Measurements from ENCODE around the gene SORCS2.

SORCS2 gene

GRCh38 chr4:7762376-7763030 is 570.2 kb downstream of the SORCS2 start:
- DNase-seq, result no peak

DNA sequence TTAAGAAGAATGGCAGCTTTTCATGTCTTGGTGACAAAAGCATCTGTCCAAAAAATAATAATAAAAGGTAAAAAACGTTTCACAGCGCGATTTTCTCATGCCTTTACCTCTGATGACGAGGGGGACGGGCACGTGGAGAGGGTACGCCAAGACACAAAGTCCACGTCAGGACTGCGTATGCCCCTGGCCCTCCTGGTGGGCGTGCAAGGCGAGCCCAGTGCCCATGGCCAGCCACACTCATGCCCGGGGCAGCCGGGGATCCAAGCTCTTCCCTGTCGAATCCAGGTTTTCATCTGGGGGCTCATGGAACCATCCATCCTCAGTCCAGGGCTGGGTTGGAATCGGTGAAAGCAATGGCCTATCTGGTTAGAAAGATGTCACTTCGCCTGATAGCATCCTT is 570.8 kb downstream of the SORCS2 start:
- no peak for DNase-seq

GRCh38 chr4:7763788-7764187 is 571.5 kb downstream of the SORCS2 start:
- no peak for DNase-seq

DNA sequence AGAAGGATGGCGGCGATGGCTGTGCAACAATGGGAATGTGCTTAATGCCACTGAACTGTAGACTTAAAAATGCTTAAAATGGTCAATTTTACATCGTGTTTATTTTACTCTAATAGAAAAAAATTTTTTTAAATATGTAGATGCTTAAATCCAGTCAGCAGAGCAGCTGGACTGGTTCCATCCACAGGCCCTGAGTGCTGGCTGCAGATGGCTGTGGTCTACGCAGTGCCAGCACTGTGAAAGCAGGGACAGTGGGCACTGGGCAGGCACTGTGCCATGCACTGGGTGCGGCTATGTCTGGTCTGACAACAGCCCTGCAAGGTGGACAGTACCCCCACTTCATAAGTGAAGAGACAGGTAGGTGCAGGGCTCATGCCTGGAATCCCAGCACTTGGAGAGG is 572.1 kb downstream of the SORCS2 start:
- no peak for DNase-seq

- DNase-seq, result no peak
Observed at GRCh38 chr4:7765666-7766065, 573.3 kb downstream of the SORCS2 start.

- DNase-seq, result no peak
Observed at GRCh38 chr4:7766086-7766485, 573.7 kb downstream of the SORCS2 start.

DNA sequence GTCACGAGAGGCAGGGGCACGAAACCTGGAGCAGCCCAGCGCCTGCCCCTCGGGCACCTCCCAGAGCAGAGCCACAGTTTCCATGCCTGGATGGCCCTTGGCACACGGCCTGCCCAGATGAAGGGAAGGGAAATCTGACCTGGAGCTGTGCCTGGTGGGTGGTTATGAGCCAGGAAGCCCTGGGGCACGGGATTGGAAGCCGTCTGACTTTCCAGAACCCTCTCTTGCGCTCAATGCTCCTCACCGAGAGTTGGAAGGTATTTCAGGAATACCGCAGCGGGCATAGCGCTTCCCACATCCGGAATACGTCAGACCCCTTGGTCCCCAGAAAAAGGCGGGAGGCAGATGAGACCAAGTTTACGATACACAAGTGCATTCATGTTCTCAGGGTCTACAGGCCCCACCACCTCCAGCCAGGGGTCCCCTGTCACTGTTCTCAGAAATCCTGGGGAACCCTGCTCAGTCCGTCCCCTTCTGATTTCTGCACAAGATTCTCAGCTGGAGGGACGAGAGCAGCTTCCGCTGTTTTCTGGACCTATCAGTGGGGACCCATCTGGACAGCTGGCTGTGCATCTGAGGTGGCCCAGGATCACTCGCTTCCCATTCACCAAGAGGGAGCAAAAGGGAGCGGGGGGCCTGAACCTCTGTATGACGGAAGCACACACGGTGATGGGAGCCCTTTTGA is 574.5 kb downstream of the SORCS2 start:
- DNase-seq, result no peak

DNA sequence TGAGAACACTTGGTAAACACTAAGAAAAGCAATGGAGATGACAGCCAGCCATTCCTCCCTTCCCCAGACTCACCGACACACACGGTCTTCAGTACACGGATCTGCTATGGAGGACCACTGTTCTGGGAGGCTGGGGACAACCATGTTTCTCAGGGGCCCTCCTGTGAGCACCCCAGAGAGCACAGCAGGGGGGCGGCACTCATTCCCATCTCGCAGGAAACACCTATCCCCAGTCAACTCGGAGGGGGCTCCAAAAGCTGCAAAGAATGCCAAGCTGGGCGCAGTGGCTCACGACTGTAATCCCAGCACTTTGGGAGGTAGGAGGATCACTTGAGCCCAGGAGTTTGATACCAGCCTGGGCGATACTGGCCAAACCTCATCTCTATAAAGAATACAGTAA is 575.2 kb downstream of the SORCS2 start:
- DNase-seq, result no peak

GRCh38 chr4:7767966-7768365 is 575.6 kb downstream of the SORCS2 start:
- DNase-seq, result no peak

- DNase-seq, result no peak
Observed at GRCh38 chr4:7768736-7769135, 576.4 kb downstream of the SORCS2 start.

DNA sequence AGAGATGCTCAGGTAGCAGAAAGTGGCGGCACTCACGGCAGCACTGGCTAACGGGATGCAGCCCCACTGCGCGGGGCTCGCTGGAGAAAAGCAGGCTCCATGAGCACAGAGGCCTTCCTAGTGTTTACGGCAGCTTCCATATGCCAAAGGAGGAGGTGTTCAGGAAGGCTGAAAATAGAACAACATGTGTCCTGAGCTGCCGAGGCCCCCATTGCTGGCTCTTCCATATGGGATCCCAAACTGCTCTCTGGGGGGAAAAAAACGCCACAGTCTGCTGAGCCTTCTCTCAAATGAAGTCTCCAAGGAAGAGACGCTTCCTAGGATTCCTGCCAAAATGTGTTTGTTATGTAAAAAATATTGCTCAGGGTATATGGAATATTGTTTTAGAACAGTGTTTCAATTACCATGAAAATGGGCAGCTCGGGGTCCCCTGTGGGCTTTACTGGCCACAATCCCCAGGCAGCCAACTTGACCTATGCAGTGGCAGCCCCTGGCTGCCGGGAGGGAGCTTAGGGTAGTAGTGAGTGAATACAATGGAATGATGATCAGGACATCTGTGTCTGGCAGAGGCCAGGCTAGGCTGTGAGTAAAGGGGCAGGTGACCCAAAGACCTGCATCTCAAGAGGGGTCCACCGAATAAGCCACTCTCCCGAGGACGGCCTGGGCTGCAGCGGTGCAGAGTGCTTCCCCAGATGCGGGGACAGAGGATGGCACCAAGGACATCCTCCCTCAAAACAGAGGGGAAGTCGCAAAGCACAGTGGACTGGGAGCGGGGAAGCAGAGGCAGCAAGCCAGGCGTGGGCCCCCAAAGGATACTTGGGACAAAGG is 577.3 kb downstream of the SORCS2 start:
- DNase-seq, result peak in 14 of 58 donors; percentile 25 to 64 (median 42)

GRCh38 chr4:7770224-7771050 is 578.1 kb downstream of the SORCS2 start:
- no peak for DNase-seq

GRCh38 chr4:7771056-7771455 is 578.7 kb downstream of the SORCS2 start:
- peak in 2 of 58 donors; percentile 33 to 48 for DNase-seq

DNA sequence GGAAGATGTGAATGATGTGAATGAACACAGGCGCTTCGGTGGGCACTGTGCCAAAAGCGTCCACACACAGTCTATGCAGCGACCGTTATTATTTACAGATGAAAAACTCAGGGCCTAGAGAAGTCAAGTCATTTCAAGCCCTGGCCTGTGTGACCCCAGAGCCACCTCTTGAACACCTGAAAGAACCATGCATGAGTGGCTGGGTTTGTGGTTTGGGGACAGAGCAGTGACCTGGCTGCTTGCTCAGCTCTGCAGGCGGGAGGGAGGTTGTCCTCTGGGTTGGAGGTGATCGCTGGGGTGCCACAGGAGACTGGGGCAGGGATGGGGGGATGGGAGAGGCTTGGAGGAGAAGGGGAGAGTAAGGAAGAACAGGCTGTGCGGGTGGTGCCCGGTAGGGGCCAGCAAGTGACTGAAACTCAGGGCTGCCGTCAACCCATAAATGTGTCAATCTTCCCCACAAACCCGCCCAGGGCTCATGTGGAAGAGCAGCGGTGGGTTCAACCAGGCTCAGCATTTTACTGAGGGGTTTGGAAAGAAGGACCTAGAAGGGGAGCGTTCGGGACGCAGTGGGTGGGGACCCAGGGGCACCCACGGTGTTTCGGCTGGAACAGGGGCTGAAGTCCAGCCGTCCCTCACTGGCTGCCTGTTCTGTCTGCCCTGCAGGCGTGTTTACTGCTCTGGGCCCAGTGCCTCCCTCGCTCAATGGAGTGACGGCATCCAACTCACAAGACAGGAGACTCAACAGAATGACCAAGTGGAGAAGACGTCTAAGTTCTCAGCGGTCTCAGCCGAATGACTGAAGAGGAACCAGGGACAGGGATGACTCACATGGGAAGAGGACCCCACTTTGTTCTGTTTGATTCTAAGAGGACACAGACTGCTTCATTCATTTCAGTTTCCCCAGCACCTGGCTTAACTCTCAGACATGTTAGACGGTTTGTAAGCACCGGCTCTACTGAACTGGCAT is 579.5 kb downstream of the SORCS2 start:
- peak in 2 of 58 donors; percentile 19 to 22 for DNase-seq

GRCh38 chr4:7772711-7773385 is 580.5 kb downstream of the SORCS2 start:
- no peak for DNase-seq

DNA sequence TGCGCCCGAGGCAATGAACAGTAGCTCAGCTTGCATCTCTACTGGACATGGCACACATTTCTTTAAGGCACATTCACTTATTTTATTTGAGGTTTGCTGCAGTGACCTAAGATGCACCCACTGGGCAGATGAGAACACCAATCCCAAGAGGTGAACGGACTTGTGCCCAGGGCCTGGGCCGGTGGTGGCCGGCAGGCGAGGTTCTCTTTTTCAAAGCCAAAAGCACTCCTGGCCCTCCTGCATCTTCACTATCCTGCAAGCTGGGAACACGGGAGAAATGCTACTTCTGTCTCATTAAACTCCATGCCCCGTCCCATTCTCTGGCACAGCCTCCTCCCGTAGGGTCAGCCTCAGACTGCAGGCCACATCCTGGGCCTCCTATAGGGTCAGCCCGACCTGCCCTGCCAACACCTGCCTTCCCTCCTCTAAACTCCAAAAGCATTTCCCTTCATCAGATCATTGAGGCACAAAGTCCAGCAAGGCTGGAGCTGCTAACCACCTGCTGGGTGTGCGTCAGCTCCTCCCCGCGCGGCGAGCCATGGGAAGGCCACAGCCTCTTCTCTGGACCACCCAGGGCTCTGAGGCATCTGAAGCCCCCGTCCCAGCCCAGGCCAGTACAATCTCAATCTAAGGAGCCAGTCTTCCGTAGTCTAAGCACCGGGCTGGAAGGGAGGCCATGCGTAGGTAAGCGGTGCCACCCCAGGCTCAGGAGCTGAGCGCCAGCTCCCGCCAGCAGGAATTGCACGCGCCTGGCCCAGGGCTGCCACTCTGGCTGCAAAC is 581.3 kb downstream of the SORCS2 start:
- DNase-seq, result no peak

- peak in 2 of 58 donors; percentile 11 to 23 for DNase-seq
Observed at GRCh38 chr4:7774301-7775294, 582.3 kb downstream of the SORCS2 start.
